Cardiac fibroblast (primary cell): Measurements from ENCODE around the gene SLCO4C1.

Source experiments
- DNase-seq, 2 donors: peaks; one replicate each; pipeline versions ENCODE4 v3.0.0 to v3.0.0-alpha.2; 2010; ENCODE audit warnings: low read depth in 2 of 2
- H3K4me3 ChIP-seq, 2 donors: replicated peaks in 1 of 2; 1 replicate in 1 of 2; 2 replicates in 1 of 2; pipeline ENCODE4 v1.5.1; 2011; ENCODE audit warnings: low read depth in 2 of 2, low read length in 2 of 2, mild to moderate bottlenecking in 2 of 2, moderate library complexity in 1 of 2
- TF ChIP-seq, protein P1 (sequence below): IDR thresholded peaks from one replicate; pipeline ENCODE4 v1.5.1; 2011; ENCODE audit warnings: low read depth, mild to moderate bottlenecking, low read length, inconsistent platforms

SLCO4C1 gene

DNA sequence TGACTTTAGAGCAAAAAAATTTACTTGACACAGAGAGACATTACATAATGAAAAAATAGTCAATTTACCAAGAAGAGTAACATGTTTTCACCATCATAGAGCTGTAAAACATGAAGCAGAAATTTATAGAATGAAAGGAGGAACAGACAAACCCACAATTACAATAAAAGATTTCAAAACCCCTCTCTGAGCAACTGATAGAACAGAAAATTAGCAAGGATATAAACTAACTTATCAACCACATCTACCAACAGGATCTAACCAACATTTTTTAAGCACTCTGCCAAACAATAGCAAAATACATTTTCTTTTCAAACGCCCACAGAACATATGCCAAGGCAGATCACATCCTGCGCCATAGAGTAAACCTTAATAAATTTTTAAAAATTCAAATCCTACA is 17.9 kb downstream of the SLCO4C1 start:
- H3K4me3 ChIP-seq = no peak overlapping the region
- TF ChIP-seq, protein P1, sequence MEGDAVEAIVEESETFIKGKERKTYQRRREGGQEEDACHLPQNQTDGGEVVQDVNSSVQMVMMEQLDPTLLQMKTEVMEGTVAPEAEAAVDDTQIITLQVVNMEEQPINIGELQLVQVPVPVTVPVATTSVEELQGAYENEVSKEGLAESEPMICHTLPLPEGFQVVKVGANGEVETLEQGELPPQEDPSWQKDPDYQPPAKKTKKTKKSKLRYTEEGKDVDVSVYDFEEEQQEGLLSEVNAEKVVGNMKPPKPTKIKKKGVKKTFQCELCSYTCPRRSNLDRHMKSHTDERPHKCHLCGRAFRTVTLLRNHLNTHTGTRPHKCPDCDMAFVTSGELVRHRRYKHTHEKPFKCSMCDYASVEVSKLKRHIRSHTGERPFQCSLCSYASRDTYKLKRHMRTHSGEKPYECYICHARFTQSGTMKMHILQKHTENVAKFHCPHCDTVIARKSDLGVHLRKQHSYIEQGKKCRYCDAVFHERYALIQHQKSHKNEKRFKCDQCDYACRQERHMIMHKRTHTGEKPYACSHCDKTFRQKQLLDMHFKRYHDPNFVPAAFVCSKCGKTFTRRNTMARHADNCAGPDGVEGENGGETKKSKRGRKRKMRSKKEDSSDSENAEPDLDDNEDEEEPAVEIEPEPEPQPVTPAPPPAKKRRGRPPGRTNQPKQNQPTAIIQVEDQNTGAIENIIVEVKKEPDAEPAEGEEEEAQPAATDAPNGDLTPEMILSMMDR = no peak

DNA sequence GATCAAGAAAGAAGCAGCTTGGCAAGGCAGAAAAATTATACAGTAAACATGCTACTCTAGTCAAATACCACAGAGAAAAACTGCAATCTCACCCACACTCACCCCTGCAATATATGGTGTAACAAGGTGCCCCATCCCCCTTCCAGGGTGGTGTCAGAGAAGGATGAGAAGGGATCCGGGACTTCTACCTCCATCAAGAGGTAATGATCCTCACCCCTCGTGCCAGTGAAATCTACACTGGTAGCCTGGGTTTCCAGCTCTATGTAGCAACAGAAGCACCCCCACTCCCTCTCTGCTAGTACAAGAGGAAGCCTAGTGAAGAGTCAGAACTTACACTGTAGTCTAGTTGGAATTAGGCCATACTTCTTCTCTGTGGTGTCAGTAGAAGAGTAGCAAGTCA is 18.9 kb downstream of the SLCO4C1 start:
- H3K4me3 ChIP-seq = no peak overlapping the region
- DNase-seq = no peak
- TF ChIP-seq, protein P1 = no peak

More for the DNA sequence above, 17.9 kb downstream of the SLCO4C1 start:
- DNase-seq = no peak

DNA sequence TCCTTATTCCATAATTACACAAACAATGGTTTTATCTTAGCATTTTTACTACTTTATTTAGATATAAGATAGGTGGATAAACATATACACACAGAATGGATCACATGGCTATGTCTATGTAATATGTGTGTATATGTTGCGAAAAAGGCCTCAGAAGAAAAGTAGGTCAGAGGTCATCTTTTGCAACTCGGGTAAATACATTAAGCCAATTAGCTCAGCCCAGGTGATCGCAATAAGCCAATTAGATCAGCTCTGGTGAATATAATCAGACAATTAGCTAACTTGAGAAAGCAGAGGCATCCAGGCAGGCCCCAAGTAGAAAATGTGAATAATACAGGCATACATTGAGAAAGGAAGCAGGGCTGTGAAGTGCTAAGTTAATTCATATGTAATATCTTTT is 24.3 kb downstream of the SLCO4C1 start:
- no peak overlapping the region for H3K4me3 ChIP-seq
- TF ChIP-seq, protein P1 = no peak
- DNase-seq = no peak

DNA sequence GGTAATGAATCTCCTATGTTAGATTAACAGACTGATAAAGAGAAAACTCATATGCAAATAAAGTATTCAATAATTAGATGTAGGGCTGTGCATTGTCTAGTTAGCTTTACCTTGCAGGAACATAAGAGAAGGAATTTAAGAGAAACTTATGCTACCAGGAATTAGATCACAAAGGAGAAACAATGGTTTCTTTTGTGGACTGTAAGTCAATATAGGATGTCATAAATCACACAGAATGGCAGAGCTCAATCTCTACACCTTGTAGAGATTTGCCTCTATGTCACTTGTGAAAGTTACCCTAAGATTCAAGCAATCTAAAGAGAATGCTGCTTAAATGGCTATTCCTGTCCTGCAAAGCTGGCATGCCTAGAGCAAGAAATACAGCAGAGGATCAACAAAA is 26.0 kb downstream of the SLCO4C1 start:
- no peak overlapping the region for H3K4me3 ChIP-seq
- TF ChIP-seq, protein P1 = no peak
- no peak for DNase-seq

DNA sequence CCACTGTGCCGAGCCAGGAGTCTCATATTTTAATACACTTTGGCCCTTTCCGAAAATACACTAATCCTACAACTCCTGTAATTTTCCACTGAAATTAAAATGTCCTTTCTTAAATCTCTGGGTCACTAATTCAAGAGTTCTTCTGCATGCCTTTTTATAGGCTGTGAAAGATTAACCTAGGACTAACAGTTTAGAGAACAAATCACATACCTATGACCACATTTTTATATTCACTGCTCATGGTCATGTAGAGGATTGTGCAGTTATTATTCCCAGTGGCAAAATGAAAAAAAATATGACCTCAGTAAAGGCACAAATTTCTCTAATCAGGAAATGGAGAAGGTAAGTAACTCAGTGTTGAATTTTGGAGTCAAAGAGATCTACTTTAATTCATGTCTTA is 33.4 kb downstream of the SLCO4C1 start:
- TF ChIP-seq, protein P1 = no peak
- no peak for DNase-seq
- no peak overlapping the region for H3K4me3 ChIP-seq

DNA sequence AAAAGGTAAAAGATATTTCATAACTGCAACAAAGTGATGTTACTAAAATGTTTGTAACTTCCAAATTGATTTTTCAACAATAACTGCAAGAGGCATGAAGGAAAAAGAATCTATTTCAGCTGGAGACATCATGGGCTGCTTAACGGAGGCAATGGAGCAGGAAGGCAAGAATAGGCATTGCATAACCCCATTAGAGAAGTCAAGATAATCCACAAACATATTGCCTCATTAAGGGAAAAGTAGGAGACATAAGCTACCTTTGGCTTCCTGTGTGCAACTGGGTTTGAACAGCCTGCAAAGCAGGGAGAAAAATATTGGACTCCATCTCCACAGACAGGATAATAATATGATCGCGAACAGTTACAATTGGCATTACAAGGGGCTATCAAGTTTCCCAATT is 46.7 kb downstream of the SLCO4C1 start:
- TF ChIP-seq, protein P1 = no peak
- no peak overlapping the region for H3K4me3 ChIP-seq
- DNase-seq = no peak

DNA sequence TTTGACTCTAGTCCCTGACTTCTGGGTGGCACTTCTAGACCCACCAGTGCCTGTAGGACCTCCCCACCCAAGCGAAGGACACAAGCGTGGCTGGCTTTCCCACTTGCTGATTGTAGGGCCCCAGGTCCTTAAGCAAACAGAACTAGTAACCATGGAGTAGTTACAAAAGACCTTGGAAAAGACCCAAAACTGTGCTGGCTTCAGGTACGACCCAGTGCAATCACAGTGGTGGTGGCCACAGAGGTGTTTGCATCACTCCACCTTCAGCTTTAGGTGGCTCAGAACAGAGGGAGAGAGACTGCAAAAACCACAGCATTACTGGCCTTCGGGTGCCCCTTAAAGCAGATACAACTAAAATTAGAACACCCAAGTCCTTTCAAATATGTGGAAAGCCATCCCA is 52.9 kb downstream of the SLCO4C1 start:
- TF ChIP-seq, protein P1 = no peak
- H3K4me3 ChIP-seq = no peak overlapping the region
- no peak for DNase-seq
